AG20443 (cell line): ENCODE data around the gene KCNE3.
"Not testable (repeated sequence)": the region's sequence is repeated elsewhere in the genome, so short reads cannot be mapped to it uniquely, and the experiment has no call there.

ENCODE experiments used
- DNase-seq: peaks from one replicate; pipeline ENCODE4 v3.0.0; 2012; ENCODE audit warnings: low spot score, mixed read lengths

KCNE3 gene

GRCh38 chr11:74443071-74443864 lies 24.1 kb downstream of the KCNE3 start:
- no peak for DNase-seq

- DNase-seq, result no peak
Observed at GRCh38 chr11:74442636-74443035, 24.7 kb downstream of the KCNE3 start.

- DNase-seq, result no peak
Observed at GRCh38 chr11:74438681-74439080, 28.7 kb downstream of the KCNE3 start.

GRCh38 chr11:74437441-74438042 lies 29.8 kb downstream of the KCNE3 start:
- DNase-seq, result no peak

- DNase-seq, result no peak
Observed at GRCh38 chr11:74434528-74434927, 32.8 kb downstream of the KCNE3 start.

- DNase-seq, result no peak
Observed at GRCh38 chr11:74429205-74429604, 38.1 kb downstream of the KCNE3 start.

- DNase-seq, result no peak
Observed at GRCh38 chr11:74427384-74427886, 39.9 kb downstream of the KCNE3 start.

- DNase-seq, result no peak
Observed at GRCh38 chr11:74425100-74425499, 42.2 kb downstream of the KCNE3 start.

- peak; percentile 61 for DNase-seq
Observed at GRCh38 chr11:74418509-74418895, 48.8 kb downstream of the KCNE3 start.

GRCh38 chr11:74417860-74418508 lies 49.4 kb downstream of the KCNE3 start:
- DNase-seq, result peak; percentile 28

- no peak for DNase-seq
Observed at GRCh38 chr11:74417379-74417804, 50.0 kb downstream of the KCNE3 start.

GRCh38 chr11:74416974-74417373 lies 50.4 kb downstream of the KCNE3 start:
- not testable (repeated sequence) for DNase-seq

- DNase-seq, result no peak
Observed at GRCh38 chr11:74412733-74413359, 54.5 kb downstream of the KCNE3 start.

GRCh38 chr11:74412321-74412720 lies 55.0 kb downstream of the KCNE3 start:
- DNase-seq, result no peak

- DNase-seq, result no peak
Observed at GRCh38 chr11:74409633-74410032, 57.7 kb downstream of the KCNE3 start.
